Measurements from ENCODE around the gene DZIP3. TPM values are rescaled to one million over a fixed set of nuclear protein-coding genes. Genes with fewer than 3 reads are reported as not detected.

Gene DZIP3
- polyA plus RNA-seq, 3 donors, result 0.92 to 1.2 (median 1.1) TPM

DNA sequence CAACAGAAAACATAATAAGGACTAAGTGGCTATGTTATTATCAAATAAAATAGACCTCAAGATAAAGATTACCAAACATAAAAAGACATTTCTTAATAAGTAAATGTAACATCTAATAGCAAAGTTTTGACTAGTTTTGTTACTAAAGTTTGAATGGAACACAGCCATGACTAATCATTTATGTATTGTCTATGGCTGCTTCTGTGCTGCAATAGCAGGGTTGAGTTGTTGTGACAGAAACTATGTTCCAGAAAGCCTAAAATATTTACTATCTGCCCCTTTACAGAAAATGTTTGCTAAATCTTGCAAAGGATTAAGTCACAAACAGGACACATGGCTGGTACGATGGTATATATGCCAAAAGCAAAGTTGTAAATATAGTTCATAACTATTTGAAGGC, 41.2 kb upstream of the DZIP3 start:
- H3K4me1 Mint-ChIP-seq, result no peaks in the 10 kb centered on the region
- no peak overlapping the region for H3K4me3 Mint-ChIP-seq
- Histone ChIP-seq H3K4me1 (ENCODE audit: control insufficient read depth in 1 of 2, insufficient read depth in 2 of 2, low read length in 2 of 2) (no peaks in the 10 kb centered on the region), H3K9me3 (replicated peaks in 1 of 2; ENCODE audit: control insufficient read depth in 1 of 2, insufficient read depth in 1 of 2, low read length in 2 of 2) (no peaks in the 10 kb centered on the region), H3K9ac (ENCODE audit: insufficient read depth, low read length, poor library complexity, severe bottlenecking) (no peak overlapping the region), H3K36me3 (replicated peaks in 1 of 2; ENCODE audit: control insufficient read depth in 1 of 2, insufficient read depth in 2 of 2, low read length in 2 of 2) (peaks cover 30 to 68% of the 10 kb centered on the region in 2 donors), H3K4me2 (replicated peaks; ENCODE audit: extremely low read depth, low read length, poor library complexity, severe bottlenecking) (no peak overlapping the region), H4K20me1 (ENCODE audit: insufficient read depth, low read length) (no peaks in the 10 kb centered on the region), H2AFZ (ENCODE audit: insufficient read depth, low read depth, low read length, poor library complexity, severe bottlenecking) (no peak overlapping the region), H3K4me3 (replicated peaks in 1 of 3; ENCODE audit: low read depth in 2 of 3, low read length in 3 of 3) (no peak overlapping the region), H3K27ac (ENCODE audit: low read depth in 1 of 2, low read length in 2 of 2) (no peak overlapping the region), H3K79me2 (ENCODE audit: insufficient read depth, low read length) (no peaks in the 10 kb centered on the region), H3K27me3 (ENCODE audit: control insufficient read depth in 2 of 2, insufficient read depth in 2 of 2, low read length in 2 of 2) (no peaks in the 10 kb centered on the region)
- H3K27ac Mint-ChIP-seq, result no peak overlapping the region
- no peak for DNase-seq
- peaks cover 36 to 59% of the 10 kb centered on the region in 2 donors for H3K36me3 Mint-ChIP-seq
- intact Hi-C loops (cut with micrococcal nuclease), result no loop called here
- TF ChIP-seq, protein P1, sequence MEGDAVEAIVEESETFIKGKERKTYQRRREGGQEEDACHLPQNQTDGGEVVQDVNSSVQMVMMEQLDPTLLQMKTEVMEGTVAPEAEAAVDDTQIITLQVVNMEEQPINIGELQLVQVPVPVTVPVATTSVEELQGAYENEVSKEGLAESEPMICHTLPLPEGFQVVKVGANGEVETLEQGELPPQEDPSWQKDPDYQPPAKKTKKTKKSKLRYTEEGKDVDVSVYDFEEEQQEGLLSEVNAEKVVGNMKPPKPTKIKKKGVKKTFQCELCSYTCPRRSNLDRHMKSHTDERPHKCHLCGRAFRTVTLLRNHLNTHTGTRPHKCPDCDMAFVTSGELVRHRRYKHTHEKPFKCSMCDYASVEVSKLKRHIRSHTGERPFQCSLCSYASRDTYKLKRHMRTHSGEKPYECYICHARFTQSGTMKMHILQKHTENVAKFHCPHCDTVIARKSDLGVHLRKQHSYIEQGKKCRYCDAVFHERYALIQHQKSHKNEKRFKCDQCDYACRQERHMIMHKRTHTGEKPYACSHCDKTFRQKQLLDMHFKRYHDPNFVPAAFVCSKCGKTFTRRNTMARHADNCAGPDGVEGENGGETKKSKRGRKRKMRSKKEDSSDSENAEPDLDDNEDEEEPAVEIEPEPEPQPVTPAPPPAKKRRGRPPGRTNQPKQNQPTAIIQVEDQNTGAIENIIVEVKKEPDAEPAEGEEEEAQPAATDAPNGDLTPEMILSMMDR (IDR thresholded peaks at IDR 0.05), result no peak
- H3K27me3 Mint-ChIP-seq (ENCODE audit: low read depth in 3 of 3), result no peaks in the 10 kb centered on the region
- no CpG with 5 or more reads among the region's 1 CpG for WGBS (ENCODE audit: insufficient coverage)
- H3K9me3 Mint-ChIP-seq, result peaks cover 0 to 4% (median 0%) of the 10 kb centered on the region in 7 donors

DNA sequence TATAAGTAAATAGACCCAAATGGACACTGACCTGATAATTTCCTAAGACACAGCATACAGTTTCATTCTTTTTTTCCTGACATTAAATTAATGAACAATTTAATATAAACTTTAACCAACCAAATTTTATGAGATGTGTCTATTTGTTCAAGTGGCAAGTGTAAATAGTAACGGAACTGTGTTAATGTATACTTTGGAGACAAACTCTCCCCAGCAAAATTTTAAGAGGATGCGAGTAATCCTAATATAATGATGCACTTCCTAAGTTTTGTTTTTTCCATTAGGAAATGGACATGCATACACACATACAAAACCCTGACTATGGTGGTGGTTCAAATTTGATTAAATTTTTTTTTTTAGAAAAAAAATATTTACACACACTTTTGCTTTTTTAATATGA, 40.6 kb upstream of the DZIP3 start:
- H3K27ac ChIP-seq (ENCODE audit: low read depth in 1 of 2, low read length in 2 of 2), result no peak overlapping the region
- TF ChIP-seq, protein P1 (IDR thresholded peaks at IDR 0.05), result no peak
- no peak for DNase-seq
- H3K36me3 ChIP-seq (replicated peaks in 1 of 2; ENCODE audit: control insufficient read depth in 1 of 2, insufficient read depth in 2 of 2, low read length in 2 of 2), result peaks cover 25 to 64% of the 10 kb centered on the region in 2 donors
- no peaks in the 10 kb centered on the region for H3K27me3 ChIP-seq (ENCODE audit: control insufficient read depth in 2 of 2, insufficient read depth in 2 of 2, low read length in 2 of 2)
- Mint-ChIP-seq H3K4me3 (no peak overlapping the region), H3K4me1 (no peaks in the 10 kb centered on the region), H3K27ac (no peak overlapping the region), H3K9me3 (no peaks in the 10 kb centered on the region), H3K27me3 (ENCODE audit: low read depth in 3 of 3) (no peaks in the 10 kb centered on the region), H3K36me3 (peaks cover 30 to 59% of the 10 kb centered on the region in 2 donors)
- no peak overlapping the region for H3K9ac ChIP-seq (ENCODE audit: insufficient read depth, low read length, poor library complexity, severe bottlenecking)
- H3K4me2 ChIP-seq (replicated peaks; ENCODE audit: extremely low read depth, low read length, poor library complexity, severe bottlenecking), result no peak overlapping the region
- H3K9me3 ChIP-seq (replicated peaks in 1 of 2; ENCODE audit: control insufficient read depth in 1 of 2, insufficient read depth in 1 of 2, low read length in 2 of 2), result no peaks in the 10 kb centered on the region
- H3K4me1 ChIP-seq (ENCODE audit: control insufficient read depth in 1 of 2, insufficient read depth in 2 of 2, low read length in 2 of 2), result no peaks in the 10 kb centered on the region
- H4K20me1 ChIP-seq (ENCODE audit: insufficient read depth, low read length), result no peaks in the 10 kb centered on the region
- H3K4me3 ChIP-seq (replicated peaks in 1 of 3; ENCODE audit: low read depth in 2 of 3, low read length in 3 of 3), result no peak overlapping the region
- no peaks in the 10 kb centered on the region for H3K79me2 ChIP-seq (ENCODE audit: insufficient read depth, low read length)
- H2AFZ ChIP-seq (ENCODE audit: insufficient read depth, low read depth, low read length, poor library complexity, severe bottlenecking), result no peak overlapping the region
- no CpG with 5 or more reads among the region's 2 CpGs for WGBS (ENCODE audit: insufficient coverage)
- intact Hi-C loops (cut with micrococcal nuclease), result no loop called here

Data from CD14-positive monocyte (primary cell).